ENCODE measurements around the gene OGFOD3. TPM values are rescaled to one million over a fixed set of nuclear protein-coding genes. Genes with fewer than 3 reads are reported as not detected.

OGFOD3 gene
- total RNA-seq, 1 donor from 2014 or later, result 63.9 TPM

DNA sequence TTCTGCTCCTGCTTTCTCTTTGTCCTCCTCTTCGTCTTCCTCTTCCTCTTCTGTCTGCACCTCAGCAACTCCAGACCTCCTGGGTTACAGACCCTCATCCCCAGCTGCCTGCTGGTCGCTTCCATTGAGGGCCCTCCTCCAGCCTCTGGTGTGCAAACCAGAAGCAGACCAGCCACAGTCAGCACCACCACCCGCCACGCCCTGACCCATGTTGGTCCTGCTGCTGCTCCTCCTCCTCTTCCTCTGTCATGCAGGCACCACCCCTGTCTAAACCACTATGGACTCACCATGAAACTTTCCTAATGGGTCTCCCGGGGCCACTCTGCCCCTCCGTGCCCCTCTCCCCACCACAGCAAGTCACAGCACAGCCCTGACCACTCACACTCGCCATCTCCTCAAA lies 11.4 kb upstream of the OGFOD3 start:
- no peak overlapping the region for H3K4me3 ChIP-seq (ENCODE audit: low read depth, low read length)
- no peak for DNase-seq (ENCODE audit: low read depth)
- TF ChIP-seq, protein P1, sequence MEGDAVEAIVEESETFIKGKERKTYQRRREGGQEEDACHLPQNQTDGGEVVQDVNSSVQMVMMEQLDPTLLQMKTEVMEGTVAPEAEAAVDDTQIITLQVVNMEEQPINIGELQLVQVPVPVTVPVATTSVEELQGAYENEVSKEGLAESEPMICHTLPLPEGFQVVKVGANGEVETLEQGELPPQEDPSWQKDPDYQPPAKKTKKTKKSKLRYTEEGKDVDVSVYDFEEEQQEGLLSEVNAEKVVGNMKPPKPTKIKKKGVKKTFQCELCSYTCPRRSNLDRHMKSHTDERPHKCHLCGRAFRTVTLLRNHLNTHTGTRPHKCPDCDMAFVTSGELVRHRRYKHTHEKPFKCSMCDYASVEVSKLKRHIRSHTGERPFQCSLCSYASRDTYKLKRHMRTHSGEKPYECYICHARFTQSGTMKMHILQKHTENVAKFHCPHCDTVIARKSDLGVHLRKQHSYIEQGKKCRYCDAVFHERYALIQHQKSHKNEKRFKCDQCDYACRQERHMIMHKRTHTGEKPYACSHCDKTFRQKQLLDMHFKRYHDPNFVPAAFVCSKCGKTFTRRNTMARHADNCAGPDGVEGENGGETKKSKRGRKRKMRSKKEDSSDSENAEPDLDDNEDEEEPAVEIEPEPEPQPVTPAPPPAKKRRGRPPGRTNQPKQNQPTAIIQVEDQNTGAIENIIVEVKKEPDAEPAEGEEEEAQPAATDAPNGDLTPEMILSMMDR (conservative IDR thresholded peaks at IDR 0.05; ENCODE audit: low read depth, low read length), result no peak

GRCh38 chr17:82428546-82428945 lies 10.2 kb upstream of the OGFOD3 start:
- no peak overlapping the region for H3K4me3 ChIP-seq (ENCODE audit: low read depth, low read length)
- TF ChIP-seq, protein P1 (conservative IDR thresholded peaks at IDR 0.05; ENCODE audit: low read depth, low read length), result no peak
- DNase-seq (ENCODE audit: low read depth), result no peak

- DNase-seq (ENCODE audit: low read depth), result no peak
- TF ChIP-seq, protein P1 (conservative IDR thresholded peaks at IDR 0.05; ENCODE audit: low read depth, low read length), result no peak
- no peak overlapping the region for H3K4me3 ChIP-seq (ENCODE audit: low read depth, low read length)
Observed at GRCh38 chr17:82424863-82425159, 6.4 kb upstream of the OGFOD3 start.

GRCh38 chr17:82424001-82424862 lies 5.8 kb upstream of the OGFOD3 start:
- H3K4me3 ChIP-seq (ENCODE audit: low read depth, low read length), result no peak overlapping the region
- TF ChIP-seq, protein P1 (conservative IDR thresholded peaks at IDR 0.05; ENCODE audit: low read depth, low read length), result peak; percentile 79
- DNase-seq (ENCODE audit: low read depth), result no peak

- peak overlapping the region; percentile 65 for H3K4me3 ChIP-seq (ENCODE audit: low read depth, low read length)
- DNase-seq (ENCODE audit: low read depth), result no peak
Observed at GRCh38 chr17:82419540-82419939, 1.2 kb upstream of the OGFOD3 start.

GRCh38 chr17:82416771-82417170 lies 1.6 kb downstream of the OGFOD3 start:
- no peak overlapping the region for H3K4me3 ChIP-seq (ENCODE audit: low read depth, low read length)
- TF ChIP-seq, protein P1 (conservative IDR thresholded peaks at IDR 0.05; ENCODE audit: low read depth, low read length), result peak; percentile 12
- no peak for DNase-seq (ENCODE audit: low read depth)

More at GRCh38 chr17:82419540-82419939, 1.2 kb upstream of the OGFOD3 start:
- TF ChIP-seq, protein P1 (conservative IDR thresholded peaks at IDR 0.05; ENCODE audit: low read depth, low read length), result no peak

DNA sequence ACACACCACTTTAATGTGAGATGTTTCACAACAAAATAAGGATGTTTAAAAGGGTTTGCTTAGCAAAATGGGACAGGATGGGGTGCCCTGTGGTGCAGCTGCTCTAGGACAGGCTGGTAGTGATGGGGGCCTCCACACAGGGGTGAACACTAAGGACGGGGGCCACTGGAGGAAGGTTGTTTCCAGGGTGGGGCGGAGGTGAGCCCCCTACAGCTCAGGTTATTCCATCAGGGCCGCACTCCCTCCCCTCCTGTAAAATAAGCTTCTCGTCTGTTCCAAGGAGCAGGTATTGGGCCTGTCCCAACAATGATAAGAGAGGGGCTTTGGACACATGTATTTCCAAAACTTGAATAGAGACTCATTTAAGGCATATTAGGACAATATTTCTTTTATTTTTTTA lies 2.1 kb downstream of the OGFOD3 start:
- DNase-seq (ENCODE audit: low read depth), result no peak
- TF ChIP-seq, protein P1 (conservative IDR thresholded peaks at IDR 0.05; ENCODE audit: low read depth, low read length), result no peak
- no peak overlapping the region for H3K4me3 ChIP-seq (ENCODE audit: low read depth, low read length)
